WTC11 (cell line): ENCODE measurements around the gene MYO19. TPM values are rescaled to one million over a fixed set of nuclear protein-coding genes. Genes with fewer than 3 reads are reported as not detected.

Experiments used
- ATAC-seq: fragments of 200-7000 bp; cut with Tn5 transposase; 2 replicates; pipeline ENCODE4 v1.10.0; 2021; ENCODE audit warnings: mild to moderate bottlenecking, moderate library complexity
- CTCF ChIA-PET: fragments of 300-600 bp; sonication (Branson Sonifier 250); formaldehyde crosslinking; loops from one replicate; lab custom pipeline; 2021; ENCODE audit warnings: antibody characterized with exemption; lab: Charles Lee
- POLR2A ChIA-PET: fragments of 350-600 bp; sonication (Branson Sonifier 250); formaldehyde crosslinking; loops from one replicate; lab custom pipeline; 2021; ENCODE audit warnings: antibody characterized with exemption; lab: Charles Lee
- DNase-seq: peaks from one replicate; pipeline ENCODE4 v3.0.0; 2021; ENCODE audit warnings: low spot score
- H3K27ac Mint-ChIP-seq: 2 replicates; pipeline ENCODE4 v1.8.0; 2021; ENCODE audit warnings: mixed read lengths
- H3K27me3 Mint-ChIP-seq: 2 replicates; pipeline ENCODE4 v1.8.0; 2021; ENCODE audit warnings: low read depth, mild to moderate bottlenecking, moderate library complexity, mixed read lengths
- H3K36me3 Mint-ChIP-seq: 2 replicates; pipeline ENCODE4 v1.8.0; 2021; ENCODE audit warnings: mixed read lengths
- H3K4me1 Mint-ChIP-seq: 2 replicates; pipeline ENCODE4 v1.8.0; 2022; ENCODE audit warnings: mixed read lengths
- H3K4me3 Mint-ChIP-seq: 2 replicates; pipeline ENCODE4 v1.8.0; 2021; ENCODE audit warnings: mild to moderate bottlenecking, moderate library complexity, mixed read lengths
- H3K9me3 Mint-ChIP-seq: 2 replicates; pipeline ENCODE4 v1.8.0; 2021; ENCODE audit warnings: mixed read lengths
- ELF4 ChIP-seq: sonication (generic); formaldehyde crosslinking; IDR thresholded peaks from 2 replicates; pipeline ENCODE4 v1.8.1; 2022; ENCODE audit warnings: low read depth, mild to moderate bottlenecking, moderate library complexity, missing genetic modification reagents
- EMX1 ChIP-seq: fragments of 250-450 bp; sonication (Bioruptor Pico); IDR thresholded peaks from 2 replicates; pipeline ENCODE4 v1.8.0; 2021; ENCODE audit warnings: mild to moderate bottlenecking
- HMGA2 ChIP-seq: fragments of 250-450 bp; sonication (Bioruptor Pico); IDR thresholded peaks from 2 replicates; pipeline ENCODE4 v1.4.0; 2021; ENCODE audit warnings: mild to moderate bottlenecking, moderate library complexity
- JAZF1 ChIP-seq: fragments of 250-450 bp; sonication (Bioruptor Pico); IDR thresholded peaks from 2 replicates; pipeline ENCODE4 v1.9.0; 2021; ENCODE audit warnings: moderate library complexity, mild to moderate bottlenecking, inconsistent platforms
- MYBL2 ChIP-seq: sonication (generic); formaldehyde crosslinking; IDR thresholded peaks from 2 replicates; pipeline ENCODE4 v1.8.1; 2023; ENCODE audit warnings: mild to moderate bottlenecking, moderate library complexity, missing genetic modification reagents
- RORB ChIP-seq: fragments of 250-450 bp; sonication (Bioruptor Pico); IDR thresholded peaks from 2 replicates; pipeline ENCODE4 v1.9.0; 2021; ENCODE audit warnings: mild to moderate bottlenecking
- TEAD1 ChIP-seq: sonication (generic); formaldehyde crosslinking; IDR thresholded peaks from 2 replicates; pipeline ENCODE4 v1.8.0; 2022; ENCODE audit warnings: mild to moderate bottlenecking, missing genetic modification reagents
- ZBTB21 ChIP-seq: sonication (generic); formaldehyde crosslinking; IDR thresholded peaks from 2 replicates; pipeline ENCODE4 v1.8.1; 2023; ENCODE audit warnings: mild to moderate bottlenecking, missing genetic modification reagents, borderline replicate concordance
- total RNA-seq: library from RNA; stranded (reverse); gene quantifications from 3 replicates; pipeline ENCODE4 v1.2.3, GENCODE V29; 2021
- TF ChIP-seq, protein P1 (sequence below): sonication (generic); formaldehyde crosslinking; IDR thresholded peaks from 2 replicates; pipeline ENCODE4 v1.8.1; 2023; ENCODE audit warnings: mild to moderate bottlenecking, missing genetic modification reagents
- TF ChIP-seq, protein P2 (sequence below): sonication (generic); formaldehyde crosslinking; conservative IDR thresholded peaks from 2 replicates; pipeline ENCODE4 v1.8.1; 2023; ENCODE audit warnings: mild to moderate bottlenecking, low read depth, missing genetic modification reagents, moderate library complexity
- TF ChIP-seq, protein P3 (sequence below): sonication (generic); formaldehyde crosslinking; IDR thresholded peaks from 2 replicates; pipeline ENCODE4 v1.8.1; 2022; ENCODE audit warnings: missing genetic modification reagents, borderline replicate concordance
- TF ChIP-seq, protein P4 (sequence below): sonication (generic); formaldehyde crosslinking; conservative IDR thresholded peaks from 2 replicates; pipeline ENCODE4 v1.8.1; 2022; ENCODE audit warnings: mild to moderate bottlenecking, missing genetic modification reagents
- TF ChIP-seq, protein P5 (sequence below): sonication (generic); formaldehyde crosslinking; IDR thresholded peaks from 2 replicates; pipeline ENCODE4 v1.8.0; 2022; ENCODE audit warnings: mild to moderate bottlenecking, missing genetic modification reagents
- TF ChIP-seq, protein P6 (sequence below): sonication (generic); formaldehyde crosslinking; IDR thresholded peaks from 2 replicates; pipeline ENCODE4 v1.8.0; 2022; ENCODE audit warnings: missing genetic modification reagents
- TF ChIP-seq, protein P7 (sequence below): fragments of 250-450 bp; sonication (Bioruptor Pico); IDR thresholded peaks from 2 replicates; pipeline ENCODE4 v1.9.0; 2021; ENCODE audit warnings: mild to moderate bottlenecking
- TF ChIP-seq, protein P8 (sequence below): sonication (generic); formaldehyde crosslinking; IDR thresholded peaks from 2 replicates; pipeline ENCODE4 v1.8.1; 2023; ENCODE audit warnings: mild to moderate bottlenecking, missing genetic modification reagents
- TF ChIP-seq, protein P9 (sequence below): fragments of 250-450 bp; sonication (Bioruptor Pico); IDR thresholded peaks from 2 replicates; pipeline ENCODE4 v1.9.0; 2021; ENCODE audit warnings: mild to moderate bottlenecking, borderline replicate concordance

The MYO19 gene
- total RNA-seq, 1 experiment from 2014 or later: 146 TPM

DNA sequence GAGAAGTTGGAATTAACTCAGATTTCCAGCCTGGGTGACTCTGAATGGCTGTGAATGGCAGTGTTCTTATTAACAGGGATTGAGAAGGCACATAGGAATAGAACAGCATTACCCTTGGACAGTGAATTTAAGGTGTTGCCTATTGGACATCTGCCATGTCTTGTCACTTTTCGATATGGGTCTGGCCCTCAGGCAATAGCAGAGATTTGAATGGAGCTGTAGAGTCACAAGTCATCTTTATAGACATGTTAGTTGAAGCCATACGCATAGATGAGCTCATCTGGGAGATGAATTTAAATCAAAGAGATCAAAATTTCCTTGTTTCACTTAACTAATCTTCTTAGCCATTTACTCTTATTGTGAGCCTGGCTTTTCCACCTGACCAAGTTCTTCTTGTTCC, 42.1 kb upstream of the MYO19 start (continued):
- TF ChIP-seq HMGA2 (CRISPR knock-in tag) (no peak), ZBTB21 (CRISPR knock-in tag) (no peak), JAZF1 (CRISPR knock-in tag) (no peak)
- TF ChIP-seq, protein P1, sequence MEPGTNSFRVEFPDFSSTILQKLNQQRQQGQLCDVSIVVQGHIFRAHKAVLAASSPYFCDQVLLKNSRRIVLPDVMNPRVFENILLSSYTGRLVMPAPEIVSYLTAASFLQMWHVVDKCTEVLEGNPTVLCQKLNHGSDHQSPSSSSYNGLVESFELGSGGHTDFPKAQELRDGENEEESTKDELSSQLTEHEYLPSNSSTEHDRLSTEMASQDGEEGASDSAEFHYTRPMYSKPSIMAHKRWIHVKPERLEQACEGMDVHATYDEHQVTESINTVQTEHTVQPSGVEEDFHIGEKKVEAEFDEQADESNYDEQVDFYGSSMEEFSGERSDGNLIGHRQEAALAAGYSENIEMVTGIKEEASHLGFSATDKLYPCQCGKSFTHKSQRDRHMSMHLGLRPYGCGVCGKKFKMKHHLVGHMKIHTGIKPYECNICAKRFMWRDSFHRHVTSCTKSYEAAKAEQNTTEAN (CRISPR knock-in tag): no peak
- TF ChIP-seq, protein P2, sequence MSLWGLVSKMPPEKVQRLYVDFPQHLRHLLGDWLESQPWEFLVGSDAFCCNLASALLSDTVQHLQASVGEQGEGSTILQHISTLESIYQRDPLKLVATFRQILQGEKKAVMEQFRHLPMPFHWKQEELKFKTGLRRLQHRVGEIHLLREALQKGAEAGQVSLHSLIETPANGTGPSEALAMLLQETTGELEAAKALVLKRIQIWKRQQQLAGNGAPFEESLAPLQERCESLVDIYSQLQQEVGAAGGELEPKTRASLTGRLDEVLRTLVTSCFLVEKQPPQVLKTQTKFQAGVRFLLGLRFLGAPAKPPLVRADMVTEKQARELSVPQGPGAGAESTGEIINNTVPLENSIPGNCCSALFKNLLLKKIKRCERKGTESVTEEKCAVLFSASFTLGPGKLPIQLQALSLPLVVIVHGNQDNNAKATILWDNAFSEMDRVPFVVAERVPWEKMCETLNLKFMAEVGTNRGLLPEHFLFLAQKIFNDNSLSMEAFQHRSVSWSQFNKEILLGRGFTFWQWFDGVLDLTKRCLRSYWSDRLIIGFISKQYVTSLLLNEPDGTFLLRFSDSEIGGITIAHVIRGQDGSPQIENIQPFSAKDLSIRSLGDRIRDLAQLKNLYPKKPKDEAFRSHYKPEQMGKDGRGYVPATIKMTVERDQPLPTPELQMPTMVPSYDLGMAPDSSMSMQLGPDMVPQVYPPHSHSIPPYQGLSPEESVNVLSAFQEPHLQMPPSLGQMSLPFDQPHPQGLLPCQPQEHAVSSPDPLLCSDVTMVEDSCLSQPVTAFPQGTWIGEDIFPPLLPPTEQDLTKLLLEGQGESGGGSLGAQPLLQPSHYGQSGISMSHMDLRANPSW (CRISPR knock-in tag): no peak

DNA sequence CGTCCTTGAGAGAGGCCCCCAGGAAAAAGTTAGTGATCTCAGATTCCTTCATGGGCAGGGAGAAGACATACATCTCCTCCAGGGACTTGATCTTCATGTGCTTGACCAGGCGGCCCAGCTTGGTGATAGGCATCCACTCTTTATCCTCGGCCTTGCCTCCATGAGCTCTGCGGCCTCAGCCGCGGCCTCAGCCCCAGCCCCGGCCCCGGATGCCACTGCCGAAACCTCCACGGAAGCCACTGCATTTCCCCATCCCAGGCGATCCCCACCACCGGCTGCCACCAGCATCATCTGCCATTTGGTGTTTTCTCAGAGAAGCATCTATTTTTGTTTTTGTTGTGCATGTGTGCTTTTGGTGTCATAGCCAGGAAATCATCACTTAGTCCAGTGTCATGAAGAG, 40.4 kb upstream of the MYO19 start:
- no peaks in the 10 kb centered on the region for H3K9me3 Mint-ChIP-seq
- no peak overlapping the region for H3K27ac Mint-ChIP-seq
- peaks cover 17% of the 10 kb centered on the region for H3K36me3 Mint-ChIP-seq
- ChIA-PET CTCF (no interaction called here), POLR2A (no interaction called here)
- DNase-seq: no peak
- no peak overlapping the region for H3K4me3 Mint-ChIP-seq
- H3K4me1 Mint-ChIP-seq: no peaks in the 10 kb centered on the region
- no peak for ATAC-seq
- no peaks in the 10 kb centered on the region for H3K27me3 Mint-ChIP-seq
- TF ChIP-seq, protein P3, sequence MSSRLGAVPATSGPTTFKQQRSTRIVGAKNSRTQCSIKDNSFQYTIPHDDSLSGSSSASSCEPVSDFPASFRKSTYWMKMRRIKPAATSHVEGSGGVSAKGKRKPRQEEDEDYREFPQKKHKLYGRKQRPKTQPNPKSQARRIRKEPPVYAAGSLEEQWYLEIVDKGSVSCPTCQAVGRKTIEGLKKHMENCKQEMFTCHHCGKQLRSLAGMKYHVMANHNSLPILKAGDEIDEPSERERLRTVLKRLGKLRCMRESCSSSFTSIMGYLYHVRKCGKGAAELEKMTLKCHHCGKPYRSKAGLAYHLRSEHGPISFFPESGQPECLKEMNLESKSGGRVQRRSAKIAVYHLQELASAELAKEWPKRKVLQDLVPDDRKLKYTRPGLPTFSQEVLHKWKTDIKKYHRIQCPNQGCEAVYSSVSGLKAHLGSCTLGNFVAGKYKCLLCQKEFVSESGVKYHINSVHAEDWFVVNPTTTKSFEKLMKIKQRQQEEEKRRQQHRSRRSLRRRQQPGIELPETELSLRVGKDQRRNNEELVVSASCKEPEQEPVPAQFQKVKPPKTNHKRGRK (CRISPR knock-in tag): no peak
- TF ChIP-seq TEAD1 (CRISPR knock-in tag) (no peak), ZBTB21 (CRISPR knock-in tag) (no peak), EMX1 (CRISPR knock-in tag) (no peak), RORB (CRISPR knock-in tag) (no peak), ELF4 (CRISPR knock-in tag) (no peak), MYBL2 (no peak)
- TF ChIP-seq, protein P4, sequence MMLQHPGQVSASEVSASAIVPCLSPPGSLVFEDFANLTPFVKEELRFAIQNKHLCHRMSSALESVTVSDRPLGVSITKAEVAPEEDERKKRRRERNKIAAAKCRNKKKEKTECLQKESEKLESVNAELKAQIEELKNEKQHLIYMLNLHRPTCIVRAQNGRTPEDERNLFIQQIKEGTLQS: no peak
- TF ChIP-seq, protein P5, sequence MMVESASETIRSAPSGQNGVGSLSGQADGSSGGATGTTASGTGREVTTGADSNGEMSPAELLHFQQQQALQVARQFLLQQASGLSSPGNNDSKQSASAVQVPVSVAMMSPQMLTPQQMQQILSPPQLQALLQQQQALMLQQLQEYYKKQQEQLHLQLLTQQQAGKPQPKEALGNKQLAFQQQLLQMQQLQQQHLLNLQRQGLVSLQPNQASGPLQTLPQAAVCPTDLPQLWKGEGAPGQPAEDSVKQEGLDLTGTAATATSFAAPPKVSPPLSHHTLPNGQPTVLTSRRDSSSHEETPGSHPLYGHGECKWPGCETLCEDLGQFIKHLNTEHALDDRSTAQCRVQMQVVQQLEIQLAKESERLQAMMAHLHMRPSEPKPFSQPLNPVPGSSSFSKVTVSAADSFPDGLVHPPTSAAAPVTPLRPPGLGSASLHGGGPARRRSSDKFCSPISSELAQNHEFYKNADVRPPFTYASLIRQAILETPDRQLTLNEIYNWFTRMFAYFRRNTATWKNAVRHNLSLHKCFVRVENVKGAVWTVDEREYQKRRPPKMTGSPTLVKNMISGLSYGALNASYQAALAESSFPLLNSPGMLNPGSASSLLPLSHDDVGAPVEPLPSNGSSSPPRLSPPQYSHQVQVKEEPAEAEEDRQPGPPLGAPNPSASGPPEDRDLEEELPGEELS (CRISPR knock-in tag): no peak
- TF ChIP-seq, protein P6, sequence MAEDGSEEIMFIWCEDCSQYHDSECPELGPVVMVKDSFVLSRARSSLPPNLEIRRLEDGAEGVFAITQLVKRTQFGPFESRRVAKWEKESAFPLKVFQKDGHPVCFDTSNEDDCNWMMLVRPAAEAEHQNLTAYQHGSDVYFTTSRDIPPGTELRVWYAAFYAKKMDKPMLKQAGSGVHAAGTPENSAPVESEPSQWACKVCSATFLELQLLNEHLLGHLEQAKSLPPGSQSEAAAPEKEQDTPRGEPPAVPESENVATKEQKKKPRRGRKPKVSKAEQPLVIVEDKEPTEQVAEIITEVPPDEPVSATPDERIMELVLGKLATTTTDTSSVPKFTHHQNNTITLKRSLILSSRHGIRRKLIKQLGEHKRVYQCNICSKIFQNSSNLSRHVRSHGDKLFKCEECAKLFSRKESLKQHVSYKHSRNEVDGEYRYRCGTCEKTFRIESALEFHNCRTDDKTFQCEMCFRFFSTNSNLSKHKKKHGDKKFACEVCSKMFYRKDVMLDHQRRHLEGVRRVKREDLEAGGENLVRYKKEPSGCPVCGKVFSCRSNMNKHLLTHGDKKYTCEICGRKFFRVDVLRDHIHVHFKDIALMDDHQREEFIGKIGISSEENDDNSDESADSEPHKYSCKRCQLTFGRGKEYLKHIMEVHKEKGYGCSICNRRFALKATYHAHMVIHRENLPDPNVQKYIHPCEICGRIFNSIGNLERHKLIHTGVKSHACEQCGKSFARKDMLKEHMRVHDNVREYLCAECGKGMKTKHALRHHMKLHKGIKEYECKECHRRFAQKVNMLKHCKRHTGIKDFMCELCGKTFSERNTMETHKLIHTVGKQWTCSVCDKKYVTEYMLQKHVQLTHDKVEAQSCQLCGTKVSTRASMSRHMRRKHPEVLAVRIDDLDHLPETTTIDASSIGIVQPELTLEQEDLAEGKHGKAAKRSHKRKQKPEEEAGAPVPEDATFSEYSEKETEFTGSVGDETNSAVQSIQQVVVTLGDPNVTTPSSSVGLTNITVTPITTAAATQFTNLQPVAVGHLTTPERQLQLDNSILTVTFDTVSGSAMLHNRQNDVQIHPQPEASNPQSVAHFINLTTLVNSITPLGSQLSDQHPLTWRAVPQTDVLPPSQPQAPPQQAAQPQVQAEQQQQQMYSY (CRISPR knock-in tag): no peak
- TF ChIP-seq, protein P7, sequence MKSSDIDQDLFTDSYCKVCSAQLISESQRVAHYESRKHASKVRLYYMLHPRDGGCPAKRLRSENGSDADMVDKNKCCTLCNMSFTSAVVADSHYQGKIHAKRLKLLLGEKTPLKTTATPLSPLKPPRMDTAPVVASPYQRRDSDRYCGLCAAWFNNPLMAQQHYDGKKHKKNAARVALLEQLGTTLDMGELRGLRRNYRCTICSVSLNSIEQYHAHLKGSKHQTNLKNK: no peak
- TF ChIP-seq, protein P8, sequence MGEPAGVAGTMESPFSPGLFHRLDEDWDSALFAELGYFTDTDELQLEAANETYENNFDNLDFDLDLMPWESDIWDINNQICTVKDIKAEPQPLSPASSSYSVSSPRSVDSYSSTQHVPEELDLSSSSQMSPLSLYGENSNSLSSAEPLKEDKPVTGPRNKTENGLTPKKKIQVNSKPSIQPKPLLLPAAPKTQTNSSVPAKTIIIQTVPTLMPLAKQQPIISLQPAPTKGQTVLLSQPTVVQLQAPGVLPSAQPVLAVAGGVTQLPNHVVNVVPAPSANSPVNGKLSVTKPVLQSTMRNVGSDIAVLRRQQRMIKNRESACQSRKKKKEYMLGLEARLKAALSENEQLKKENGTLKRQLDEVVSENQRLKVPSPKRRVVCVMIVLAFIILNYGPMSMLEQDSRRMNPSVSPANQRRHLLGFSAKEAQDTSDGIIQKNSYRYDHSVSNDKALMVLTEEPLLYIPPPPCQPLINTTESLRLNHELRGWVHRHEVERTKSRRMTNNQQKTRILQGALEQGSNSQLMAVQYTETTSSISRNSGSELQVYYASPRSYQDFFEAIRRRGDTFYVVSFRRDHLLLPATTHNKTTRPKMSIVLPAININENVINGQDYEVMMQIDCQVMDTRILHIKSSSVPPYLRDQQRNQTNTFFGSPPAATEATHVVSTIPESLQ: no peak
- TF ChIP-seq, protein P9, sequence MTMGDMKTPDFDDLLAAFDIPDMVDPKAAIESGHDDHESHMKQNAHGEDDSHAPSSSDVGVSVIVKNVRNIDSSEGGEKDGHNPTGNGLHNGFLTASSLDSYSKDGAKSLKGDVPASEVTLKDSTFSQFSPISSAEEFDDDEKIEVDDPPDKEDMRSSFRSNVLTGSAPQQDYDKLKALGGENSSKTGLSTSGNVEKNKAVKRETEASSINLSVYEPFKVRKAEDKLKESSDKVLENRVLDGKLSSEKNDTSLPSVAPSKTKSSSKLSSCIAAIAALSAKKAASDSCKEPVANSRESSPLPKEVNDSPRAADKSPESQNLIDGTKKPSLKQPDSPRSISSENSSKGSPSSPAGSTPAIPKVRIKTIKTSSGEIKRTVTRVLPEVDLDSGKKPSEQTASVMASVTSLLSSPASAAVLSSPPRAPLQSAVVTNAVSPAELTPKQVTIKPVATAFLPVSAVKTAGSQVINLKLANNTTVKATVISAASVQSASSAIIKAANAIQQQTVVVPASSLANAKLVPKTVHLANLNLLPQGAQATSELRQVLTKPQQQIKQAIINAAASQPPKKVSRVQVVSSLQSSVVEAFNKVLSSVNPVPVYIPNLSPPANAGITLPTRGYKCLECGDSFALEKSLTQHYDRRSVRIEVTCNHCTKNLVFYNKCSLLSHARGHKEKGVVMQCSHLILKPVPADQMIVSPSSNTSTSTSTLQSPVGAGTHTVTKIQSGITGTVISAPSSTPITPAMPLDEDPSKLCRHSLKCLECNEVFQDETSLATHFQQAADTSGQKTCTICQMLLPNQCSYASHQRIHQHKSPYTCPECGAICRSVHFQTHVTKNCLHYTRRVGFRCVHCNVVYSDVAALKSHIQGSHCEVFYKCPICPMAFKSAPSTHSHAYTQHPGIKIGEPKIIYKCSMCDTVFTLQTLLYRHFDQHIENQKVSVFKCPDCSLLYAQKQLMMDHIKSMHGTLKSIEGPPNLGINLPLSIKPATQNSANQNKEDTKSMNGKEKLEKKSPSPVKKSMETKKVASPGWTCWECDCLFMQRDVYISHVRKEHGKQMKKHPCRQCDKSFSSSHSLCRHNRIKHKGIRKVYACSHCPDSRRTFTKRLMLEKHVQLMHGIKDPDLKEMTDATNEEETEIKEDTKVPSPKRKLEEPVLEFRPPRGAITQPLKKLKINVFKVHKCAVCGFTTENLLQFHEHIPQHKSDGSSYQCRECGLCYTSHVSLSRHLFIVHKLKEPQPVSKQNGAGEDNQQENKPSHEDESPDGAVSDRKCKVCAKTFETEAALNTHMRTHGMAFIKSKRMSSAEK (CRISPR knock-in tag): no peak
